NB4 (cell line): Measurements from ENCODE around the gene PDHX.

Experiments
- POLR2A ChIP-seq: IDR thresholded peaks from 2 replicates; pipeline ENCODE4 v1.6.1; 2011; ENCODE audit warnings: mild to moderate bottlenecking; ENCODE audit not compliant: insufficient read length; ENCODE audit errors: extremely low read depth
- TF ChIP-seq, protein P1 (sequence below): IDR thresholded peaks from one replicate; pipeline ENCODE4 v1.5.1; 2012; ENCODE audit warnings: low read depth, low read length

DNA sequence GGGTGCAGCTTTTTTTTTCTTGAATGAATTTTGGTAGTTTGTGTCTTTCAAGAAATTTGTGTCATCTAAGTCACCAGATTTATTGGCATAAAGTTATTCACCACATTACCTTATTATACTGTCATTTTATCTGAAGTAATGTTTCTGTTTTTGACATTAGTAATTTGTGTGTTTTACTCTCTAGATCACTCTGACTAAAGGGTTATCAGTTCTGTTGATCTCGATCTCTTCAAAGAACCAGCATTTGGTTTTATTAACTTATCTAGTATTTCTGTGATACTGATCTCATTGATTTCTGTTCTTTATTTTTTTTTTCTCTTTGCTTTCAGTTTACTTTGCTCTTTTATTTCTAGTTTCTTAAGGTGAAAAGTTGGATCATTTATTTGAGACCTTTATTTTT is 55.5 kb downstream of the PDHX start:
- no peak for TF ChIP-seq POLR2A
- TF ChIP-seq, protein P1, sequence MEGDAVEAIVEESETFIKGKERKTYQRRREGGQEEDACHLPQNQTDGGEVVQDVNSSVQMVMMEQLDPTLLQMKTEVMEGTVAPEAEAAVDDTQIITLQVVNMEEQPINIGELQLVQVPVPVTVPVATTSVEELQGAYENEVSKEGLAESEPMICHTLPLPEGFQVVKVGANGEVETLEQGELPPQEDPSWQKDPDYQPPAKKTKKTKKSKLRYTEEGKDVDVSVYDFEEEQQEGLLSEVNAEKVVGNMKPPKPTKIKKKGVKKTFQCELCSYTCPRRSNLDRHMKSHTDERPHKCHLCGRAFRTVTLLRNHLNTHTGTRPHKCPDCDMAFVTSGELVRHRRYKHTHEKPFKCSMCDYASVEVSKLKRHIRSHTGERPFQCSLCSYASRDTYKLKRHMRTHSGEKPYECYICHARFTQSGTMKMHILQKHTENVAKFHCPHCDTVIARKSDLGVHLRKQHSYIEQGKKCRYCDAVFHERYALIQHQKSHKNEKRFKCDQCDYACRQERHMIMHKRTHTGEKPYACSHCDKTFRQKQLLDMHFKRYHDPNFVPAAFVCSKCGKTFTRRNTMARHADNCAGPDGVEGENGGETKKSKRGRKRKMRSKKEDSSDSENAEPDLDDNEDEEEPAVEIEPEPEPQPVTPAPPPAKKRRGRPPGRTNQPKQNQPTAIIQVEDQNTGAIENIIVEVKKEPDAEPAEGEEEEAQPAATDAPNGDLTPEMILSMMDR: no peak
